Smooth muscle cell (in vitro differentiated cells): ENCODE results near the gene SGMS1. TPM values are rescaled to one million over a fixed set of nuclear protein-coding genes. Genes with fewer than 3 reads are reported as not detected.

Source experiments
- DNase-seq: peaks from one replicate; lab custom pipeline; 2025; ENCODE audit not compliant: unreplicated experiment; lab: John Stamatoyannopoulos, UW
- H2AFZ ChIP-seq: fragments of 200-600 bp; sonication (generic); 2 replicates; pipeline ENCODE4 v1.6.0; 2016; ENCODE audit warnings: antibody characterized with exemption, low read depth, mild to moderate bottlenecking
- H3F3A ChIP-seq: fragments of 200-600 bp; sonication (generic); 2 replicates; pipeline ENCODE4 v1.6.0; 2017; ENCODE audit warnings: antibody characterized with exemption, low read depth
- H3K27ac ChIP-seq: fragments of 200-600 bp; sonication (generic); 2 replicates; pipeline ENCODE4 v1.5.1; 2016; ENCODE audit warnings: low read depth, mild to moderate bottlenecking
- H3K27me3 ChIP-seq: fragments of 200-600 bp; sonication (generic); 2 replicates; pipeline ENCODE4 v1.6.1; 2016; ENCODE audit warnings: low read depth, mild to moderate bottlenecking
- H3K36me3 ChIP-seq: fragments of 200-600 bp; sonication (generic); 2 replicates; pipeline ENCODE4 v1.5.1; 2016; ENCODE audit warnings: low read depth
- H3K4me1 ChIP-seq: fragments of 200-600 bp; sonication (generic); 2 replicates; pipeline ENCODE4 v1.5.1; 2016; ENCODE audit warnings: low read depth
- H3K4me2 ChIP-seq: fragments of 200-600 bp; sonication (generic); 2 replicates; pipeline ENCODE4 v1.6.0; 2016; ENCODE audit warnings: mild to moderate bottlenecking
- H3K4me3 ChIP-seq: fragments of 200-600 bp; sonication (generic); 2 replicates; pipeline ENCODE4 v1.5.1; 2016; ENCODE audit warnings: mild to moderate bottlenecking
- H3K79me2 ChIP-seq: fragments of 200-600 bp; sonication (generic); 2 replicates; pipeline ENCODE4 v1.6.0; 2016; ENCODE audit warnings: low read depth, mild to moderate bottlenecking
- H3K9ac ChIP-seq: fragments of 200-600 bp; sonication (generic); 2 replicates; pipeline ENCODE4 v1.6.0; 2016; ENCODE audit warnings: low read depth
- H3K9me3 ChIP-seq: fragments of 200-600 bp; sonication (generic); replicated peaks from 2 replicates; pipeline ENCODE4 v1.5.1; 2016; ENCODE audit warnings: low read depth
- H4K20me1 ChIP-seq: fragments of 200-600 bp; sonication (generic); 2 replicates; pipeline ENCODE4 v1.6.0; 2016; ENCODE audit warnings: low read depth
- WGBS: methylation state at CpG from one replicate; pipeline ENCODE4 v1.1.7; 2016; ENCODE audit warnings: low lambda C conversion rate; 5-methylcytosine and 5-hydroxymethylcytosine counted together
- polyA plus RNA-seq: library from polyadenylated mRNA; unstranded; fragments of >200 nt; fragmentation: Nextera tagmentation; extraction: Ambion mirVana; gene quantifications from 2 replicates; pipeline ENCODE4 v1.2.1, GENCODE V29; 2016
- total RNA-seq: library from RNA; depleted of rRNA; stranded (reverse); fragments of >200 nt; gene quantifications from 2 replicates; pipeline ENCODE4 v1.2.3, GENCODE V29; 2014
- TF ChIP-seq, protein P1 (sequence below): fragments of 200-600 bp; sonication (generic); IDR thresholded peaks from 2 replicates; pipeline ENCODE4 v1.5.1; 2017; ENCODE audit warnings: borderline replicate concordance, mild to moderate bottlenecking, antibody characterized with exemption; ENCODE audit not compliant: insufficient read depth, poor library complexity, severe bottlenecking

Gene SGMS1
- total and polyA plus RNA-seq, 2 experiments from 2014 or later: 4.0 to 14.3 TPM

DNA sequence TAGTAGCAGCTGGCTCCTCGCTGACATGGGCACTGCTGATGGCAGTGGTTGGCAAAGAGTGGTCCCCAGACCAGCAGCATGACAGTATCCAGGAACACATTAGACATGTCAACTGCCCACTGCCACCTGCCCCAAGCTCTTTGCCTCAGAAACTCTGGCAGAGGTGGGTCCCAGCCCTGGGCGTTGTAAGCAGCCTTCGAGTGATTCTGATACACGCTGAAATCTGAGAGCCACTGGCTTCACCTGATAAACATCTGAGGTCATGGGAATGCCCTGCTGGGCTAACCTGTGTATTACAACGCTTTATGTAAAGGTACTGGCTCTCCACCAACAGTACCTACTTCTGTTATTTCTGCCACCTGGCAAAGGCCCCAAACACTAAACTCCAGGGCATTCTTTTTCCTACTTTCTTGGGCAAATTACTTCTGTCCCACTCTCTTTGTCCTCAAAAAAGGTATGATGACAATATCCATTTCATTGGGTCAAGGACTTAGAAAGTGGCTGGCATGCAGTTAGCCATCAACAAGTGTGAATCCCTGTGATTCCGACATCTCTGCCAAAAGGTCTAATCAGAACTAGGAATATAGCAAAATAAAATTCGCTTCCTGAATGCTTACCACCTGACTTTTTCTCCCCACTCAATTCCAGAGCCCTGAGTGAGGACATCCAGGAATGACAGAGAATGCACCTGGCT is 9.2 kb downstream of the SGMS1 start:
- no peak overlapping the region for H3K27ac ChIP-seq
- TF ChIP-seq, protein P1, sequence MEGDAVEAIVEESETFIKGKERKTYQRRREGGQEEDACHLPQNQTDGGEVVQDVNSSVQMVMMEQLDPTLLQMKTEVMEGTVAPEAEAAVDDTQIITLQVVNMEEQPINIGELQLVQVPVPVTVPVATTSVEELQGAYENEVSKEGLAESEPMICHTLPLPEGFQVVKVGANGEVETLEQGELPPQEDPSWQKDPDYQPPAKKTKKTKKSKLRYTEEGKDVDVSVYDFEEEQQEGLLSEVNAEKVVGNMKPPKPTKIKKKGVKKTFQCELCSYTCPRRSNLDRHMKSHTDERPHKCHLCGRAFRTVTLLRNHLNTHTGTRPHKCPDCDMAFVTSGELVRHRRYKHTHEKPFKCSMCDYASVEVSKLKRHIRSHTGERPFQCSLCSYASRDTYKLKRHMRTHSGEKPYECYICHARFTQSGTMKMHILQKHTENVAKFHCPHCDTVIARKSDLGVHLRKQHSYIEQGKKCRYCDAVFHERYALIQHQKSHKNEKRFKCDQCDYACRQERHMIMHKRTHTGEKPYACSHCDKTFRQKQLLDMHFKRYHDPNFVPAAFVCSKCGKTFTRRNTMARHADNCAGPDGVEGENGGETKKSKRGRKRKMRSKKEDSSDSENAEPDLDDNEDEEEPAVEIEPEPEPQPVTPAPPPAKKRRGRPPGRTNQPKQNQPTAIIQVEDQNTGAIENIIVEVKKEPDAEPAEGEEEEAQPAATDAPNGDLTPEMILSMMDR: peak; percentile 19
- no peaks in the 10 kb centered on the region for H3K9me3 ChIP-seq
- H3F3A ChIP-seq: no peaks in the 10 kb centered on the region
- no peak for DNase-seq
- no peaks in the 10 kb centered on the region for H3K36me3 ChIP-seq
- no peaks in the 10 kb centered on the region for H3K27me3 ChIP-seq
- no peaks in the 10 kb centered on the region for H3K4me1 ChIP-seq
- H2AFZ ChIP-seq: no peak overlapping the region
- H3K9ac ChIP-seq: no peak overlapping the region
- peaks cover 53% of the 10 kb centered on the region for H4K20me1 ChIP-seq
- peaks cover 17% of the 10 kb centered on the region for H3K79me2 ChIP-seq
- 64% methylated on average over 7 of the region's 7 CpGs for WGBS
- no peak overlapping the region for H3K4me3 ChIP-seq
- no peak overlapping the region for H3K4me2 ChIP-seq

DNA sequence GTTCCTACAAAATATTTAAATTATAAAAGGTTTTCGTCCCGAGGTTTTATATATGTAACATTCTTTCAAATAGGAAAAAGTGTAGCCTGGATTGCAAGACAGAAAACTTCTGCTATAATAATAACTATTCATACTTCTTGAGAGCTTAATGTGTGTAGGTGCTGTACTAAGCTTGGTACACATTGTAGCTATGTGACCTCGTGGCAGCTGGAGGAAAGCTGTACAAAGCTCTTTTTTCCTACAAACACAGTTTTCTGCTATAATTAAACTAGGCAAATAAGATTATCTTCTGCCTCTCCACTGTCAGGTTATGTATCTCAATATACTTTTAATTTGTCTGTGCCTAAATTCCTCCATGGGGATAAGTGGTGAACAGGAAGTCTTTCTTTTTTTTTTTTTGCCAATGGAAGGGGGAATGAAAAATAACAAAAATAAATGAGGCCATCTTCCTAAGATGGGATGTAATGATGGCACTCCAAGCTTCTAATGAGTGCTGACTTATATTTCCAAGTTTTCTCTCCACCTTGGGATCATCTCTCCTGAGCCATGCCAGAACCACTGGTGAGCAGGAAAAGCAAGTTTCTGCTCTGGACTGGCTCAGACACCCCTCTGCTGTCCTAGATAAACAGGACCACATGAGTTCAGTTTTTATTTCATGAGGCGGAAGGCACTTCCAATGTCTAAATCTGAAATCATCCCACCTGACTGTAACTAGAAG is 9.9 kb downstream of the SGMS1 start:
- H3K27ac ChIP-seq: no peak overlapping the region
- H3K9ac ChIP-seq: no peak overlapping the region
- WGBS: 90% methylated on average over 4 of the region's 4 CpGs
- H3F3A ChIP-seq: no peaks in the 10 kb centered on the region
- H3K4me1 ChIP-seq: no peaks in the 10 kb centered on the region
- H3K4me3 ChIP-seq: no peak overlapping the region
- no peaks in the 10 kb centered on the region for H3K27me3 ChIP-seq
- H3K79me2 ChIP-seq: peaks cover 10% of the 10 kb centered on the region
- TF ChIP-seq, protein P1: no peak
- H3K36me3 ChIP-seq: no peaks in the 10 kb centered on the region
- H4K20me1 ChIP-seq: peaks cover 54% of the 10 kb centered on the region
- H3K4me2 ChIP-seq: no peak overlapping the region
- no peak for DNase-seq
- no peaks in the 10 kb centered on the region for H3K9me3 ChIP-seq
- no peak overlapping the region for H2AFZ ChIP-seq

DNA sequence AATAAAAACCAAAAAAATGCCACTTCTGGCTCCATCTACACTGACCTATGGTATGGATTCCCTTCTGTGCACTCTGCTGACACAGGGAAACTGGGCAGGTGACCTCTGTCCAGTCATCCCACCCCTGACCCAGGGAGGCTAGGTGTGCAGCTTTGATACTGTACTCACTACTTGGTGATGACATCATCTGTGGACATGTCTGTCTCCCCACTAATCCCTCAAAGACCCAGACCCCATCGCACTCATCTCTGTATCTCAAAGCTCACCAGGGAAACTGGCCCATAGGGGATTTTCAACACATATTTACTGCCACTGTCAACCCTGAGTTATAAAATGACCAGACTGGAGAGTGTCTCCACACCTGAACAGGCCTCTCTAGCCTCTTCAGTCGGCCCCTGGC is 10.6 kb downstream of the SGMS1 start:
- H2AFZ ChIP-seq: no peak overlapping the region
- H3K27me3 ChIP-seq: no peaks in the 10 kb centered on the region
- peaks cover 58% of the 10 kb centered on the region for H4K20me1 ChIP-seq
- H3F3A ChIP-seq: no peaks in the 10 kb centered on the region
- 42% methylated on average over 2 of the region's 2 CpGs for WGBS
- no peak overlapping the region for H3K9ac ChIP-seq
- H3K4me1 ChIP-seq: no peaks in the 10 kb centered on the region
- peaks cover 7% of the 10 kb centered on the region for H3K79me2 ChIP-seq
- H3K4me2 ChIP-seq: no peak overlapping the region
- TF ChIP-seq, protein P1: no peak
- no peaks in the 10 kb centered on the region for H3K9me3 ChIP-seq
- no peak overlapping the region for H3K27ac ChIP-seq
- no peak overlapping the region for H3K4me3 ChIP-seq
- no peaks in the 10 kb centered on the region for H3K36me3 ChIP-seq
- no peak for DNase-seq
